H1 (cell line): ENCODE results near the gene TOR1A. TPM values are rescaled to one million over a fixed set of nuclear protein-coding genes. Genes with fewer than 3 reads are reported as not detected.

Source experiments
- CTCF ChIA-PET: fragments of 300-600 bp; sonication (Branson Sonifier 250); formaldehyde crosslinking; loops from one replicate; lab custom pipeline; 2021; ENCODE audit not compliant: partially characterized antibody; lab: Charles Lee
- POLR2A ChIA-PET: fragments of 300-600 bp; sonication (Branson Sonifier 250); formaldehyde crosslinking; loops from one replicate; lab custom pipeline; 2021; ENCODE audit warnings: inconsistent platforms; ENCODE audit not compliant: partially characterized antibody; lab: Charles Lee
- DNase-seq, 2 experiments: peaks; one replicate each; pipeline versions ENCODE4 v3.0.0 to v3.0.0-alpha.2; 2010 to 2022; ENCODE audit warnings: low spot score in 2 of 2, low read depth in 1 of 2, mixed read lengths in 1 of 2
- FAIRE-seq: peaks from 2 replicates; lab custom pipeline; 2011; peaks lifted over from hg19 to GRCh38; lab: Jason Lieb, UNC
- H2AFZ ChIP-seq: 2 replicates; pipeline ENCODE4 v1.8.1; 2012; ENCODE audit warnings: low read length, inconsistent platforms
- H2AK5ac ChIP-seq: 2 replicates; pipeline ENCODE4 v1.6.1; 2013; ENCODE audit warnings: low read depth, low read length
- H2BK120ac ChIP-seq: replicated peaks from 2 replicates; pipeline ENCODE3; 2013; ENCODE audit warnings: low read depth, low read length, inconsistent platforms
- H2BK12ac ChIP-seq: 2 replicates; pipeline ENCODE4 v1.6.1; 2013; ENCODE audit warnings: low read depth, low read length
- H2BK15ac ChIP-seq: 2 replicates; pipeline ENCODE4 v1.6.1; 2013; ENCODE audit warnings: low read length
- H2BK20ac ChIP-seq: 2 replicates; pipeline ENCODE4 v1.6.1; 2013; ENCODE audit warnings: low read length
- H2BK5ac ChIP-seq: 2 replicates; pipeline ENCODE4 v1.6.1; 2013; ENCODE audit warnings: low read depth, low read length
- H3K14ac ChIP-seq: 2 replicates; pipeline ENCODE4 v1.6.1; 2013; ENCODE audit warnings: inconsistent platforms; ENCODE audit not compliant: insufficient read length
- H3K18ac ChIP-seq: 2 replicates; pipeline ENCODE4 v1.6.1; 2013; ENCODE audit warnings: low read length; ENCODE audit errors: extremely low read depth
- H3K23ac ChIP-seq: 2 replicates; pipeline ENCODE4 v1.6.1; 2013; ENCODE audit warnings: inconsistent platforms; ENCODE audit not compliant: insufficient read length
- H3K23me2 ChIP-seq: 2 replicates; pipeline ENCODE4 v1.6.1; 2013; ENCODE audit warnings: low read depth, low read length
- H3K27ac ChIP-seq: 2 replicates; pipeline ENCODE4 v1.6.1; 2011; ENCODE audit warnings: low read depth, low read length, inconsistent platforms
- H3K27me3 ChIP-seq, 4 experiments: replicated peaks in 1 of 4; 1 replicate in 1 of 4; 2 replicates in 3 of 4; pipeline versions ENCODE4 v1.6.1 to v1.8.1; 2011 to 2013; ENCODE audit warnings: low read length in 3 of 4, mild to moderate bottlenecking in 3 of 4, inconsistent platforms in 2 of 4, mixed read lengths in 2 of 4, moderate library complexity in 1 of 4; ENCODE audit not compliant: control insufficient read depth in 3 of 4, insufficient read depth in 3 of 4; ENCODE audit errors: extremely low read depth in 1 of 4
- H3K36me3 ChIP-seq, 4 experiments: 2 replicates each; pipeline versions ENCODE4 v1.6.1 to v1.8.1; 2011 to 2013; ENCODE audit warnings: mild to moderate bottlenecking in 4 of 4, low read length in 3 of 4, moderate library complexity in 2 of 4, control low read depth in 1 of 4, inconsistent platforms in 1 of 4; ENCODE audit not compliant: insufficient read depth in 4 of 4, control insufficient read depth in 2 of 4
- H3K4ac ChIP-seq: replicated peaks from 2 replicates; pipeline ENCODE3; 2013; ENCODE audit warnings: low read length, low read depth, mixed read lengths, inconsistent platforms; ENCODE audit not compliant: insufficient read length
- H3K4me1 ChIP-seq, 4 experiments: replicated peaks in 1 of 4; 1 replicate in 1 of 4; 2 replicates in 3 of 4; pipeline versions ENCODE4 v1.6.1 to v1.8.1; 2011 to 2013; ENCODE audit warnings: low read length in 3 of 4, inconsistent platforms in 2 of 4, mixed read lengths in 1 of 4; ENCODE audit not compliant: insufficient read depth in 4 of 4, control insufficient read depth in 3 of 4
- H3K4me2 ChIP-seq, 2 experiments: 2 replicates each; pipeline versions ENCODE4 v1.6.1 to v1.8.1; 2011 to 2013; ENCODE audit warnings: low read depth in 2 of 2, low read length in 2 of 2, control low read depth in 1 of 2, inconsistent platforms in 1 of 2, mild to moderate bottlenecking in 1 of 2; ENCODE audit not compliant: insufficient read depth in 1 of 2
- H3K4me3 ChIP-seq, 4 experiments: fragments of 200-600, 300-600 bp in 1 of 4; sonication (generic), shearing (Covaris generic), sonication (Bioruptor Twin) in 1 of 4; 2 replicates each; pipeline versions ENCODE4 v1.5.1 to v1.8.1; 2011 to 2016; ENCODE audit warnings: low read length in 4 of 4, low read depth in 3 of 4, control low read depth in 2 of 4, inconsistent platforms in 2 of 4, mild to moderate bottlenecking in 2 of 4, mixed read lengths in 1 of 4, moderate library complexity in 1 of 4; ENCODE audit not compliant: insufficient read depth in 2 of 4; ENCODE audit errors: extremely low read depth in 1 of 4
- H3K56ac ChIP-seq: replicated peaks from 2 replicates; pipeline ENCODE3; 2013; ENCODE audit warnings: low read depth, mild to moderate bottlenecking, mixed read lengths, low read length, inconsistent platforms; ENCODE audit not compliant: insufficient read length
- H3K79me1 ChIP-seq: 2 replicates; pipeline ENCODE4 v1.6.1; 2013; ENCODE audit warnings: low read depth, low read length, control low read depth
- H3K79me2 ChIP-seq, 2 experiments: 2 replicates each; pipeline versions ENCODE4 v1.6.1 to v1.8.1; 2012 to 2013; ENCODE audit warnings: low read length in 2 of 2, mild to moderate bottlenecking in 2 of 2, inconsistent platforms in 1 of 2; ENCODE audit not compliant: insufficient read depth in 2 of 2, control insufficient read depth in 1 of 2
- H3K9ac ChIP-seq, 4 experiments: replicated peaks in 1 of 4; 1 replicate in 1 of 4; 2 replicates in 3 of 4; pipeline versions ENCODE4 v1.6.1 to v1.8.1; 2011 to 2013; ENCODE audit warnings: low read depth in 3 of 4, low read length in 3 of 4, control low read depth in 2 of 4, mild to moderate bottlenecking in 2 of 4, moderate library complexity in 2 of 4, inconsistent platforms in 1 of 4; ENCODE audit errors: extremely low read depth in 1 of 4
- H3K9me3 ChIP-seq, 2 experiments: 2 replicates each; pipeline versions ENCODE4 v1.6.1 to v1.8.1; 2012 to 2013; ENCODE audit warnings: mild to moderate bottlenecking in 2 of 2, moderate library complexity in 2 of 2, control low read depth in 1 of 2, inconsistent platforms in 1 of 2, low read depth in 1 of 2, low read length in 1 of 2, mixed read lengths in 1 of 2; ENCODE audit not compliant: insufficient read depth in 2 of 2
- H4K20me1 ChIP-seq, 2 experiments: replicated peaks in 1 of 2; 2 replicates each; pipeline versions ENCODE3 to v1.8.1; 2011 to 2013; ENCODE audit warnings: inconsistent platforms in 2 of 2, low read length in 2 of 2, mild to moderate bottlenecking in 1 of 2; ENCODE audit not compliant: insufficient read depth in 2 of 2, control insufficient read depth in 1 of 2
- H4K5ac ChIP-seq: 2 replicates; pipeline ENCODE4 v1.6.1; 2013; ENCODE audit warnings: low read length, low read depth, mixed read lengths, inconsistent platforms; ENCODE audit not compliant: insufficient read length
- H4K8ac ChIP-seq: 2 replicates; pipeline ENCODE4 v1.8.0; 2013; ENCODE audit warnings: mild to moderate bottlenecking, moderate library complexity, low read length, inconsistent platforms; ENCODE audit not compliant: insufficient read depth; ENCODE audit errors: extremely low read depth
- H4K91ac ChIP-seq: replicated peaks from 2 replicates; pipeline ENCODE3; 2013; ENCODE audit warnings: low read length, mixed read lengths, inconsistent platforms; ENCODE audit not compliant: insufficient read length
- GTF2F1 ChIP-seq: IDR thresholded peaks from 2 replicates; pipeline ENCODE4 v1.6.1; 2012; ENCODE audit warnings: low read depth, low read length, improper control_type of control experiment, borderline replicate concordance
- POLR2AphosphoS5 ChIP-seq: IDR thresholded peaks from 2 replicates; pipeline ENCODE4 v1.6.1; 2011; ENCODE audit warnings: low read depth, low read length
- RFX5 ChIP-seq: IDR thresholded peaks from 2 replicates; pipeline ENCODE4 v1.6.1; 2011; ENCODE audit warnings: low read depth, low read length, improper control_type of control experiment, borderline replicate concordance
- SIX5 ChIP-seq: IDR thresholded peaks from 2 replicates; pipeline ENCODE4 v1.6.1; 2011; ENCODE audit warnings: mild to moderate bottlenecking, low read depth, low read length
- SRF ChIP-seq: IDR thresholded peaks from 2 replicates; pipeline ENCODE4 v1.6.1; 2011; ENCODE audit warnings: mild to moderate bottlenecking, low read depth, low read length, moderate library complexity
- SUZ12 ChIP-seq: fragments of 200-600 bp; sonication (generic); IDR thresholded peaks from 2 replicates; pipeline ENCODE4 v1.6.1; 2012; ENCODE audit warnings: mild to moderate bottlenecking, inconsistent platforms, low read length, moderate library complexity, mixed read lengths
- TBP ChIP-seq: IDR thresholded peaks from 2 replicates; pipeline ENCODE4 v1.6.1; 2011; ENCODE audit warnings: low read depth, low read length, improper control_type of control experiment
- TCF12 ChIP-seq: IDR thresholded peaks from 2 replicates; pipeline ENCODE4 v1.6.1; 2011; ENCODE audit warnings: low read depth, mild to moderate bottlenecking, low read length
- WGBS, 2 experiments: shearing (Covaris generic) in 1 of 2; methylation state at CpG; one replicate each; pipeline versions ENCODE4 v1.1.6 to v1.1.7; 2013 to 2015; ENCODE audit warnings: low lambda C conversion rate in 2 of 2, mixed read lengths in 2 of 2, inconsistent platforms in 1 of 2, low coverage in 1 of 2, missing lambda C conversion rate in 1 of 2; ENCODE audit not compliant: insufficient replicate concordance in 2 of 2, insufficient coverage in 1 of 2, insufficient read length in 1 of 2; ENCODE audit errors: extremely low coverage in 1 of 2, missing lambda C conversion rate in 1 of 2; 5-methylcytosine and 5-hydroxymethylcytosine counted together
- polyA plus RNA-seq, 7 experiments: library from polyadenylated mRNA; depleted of rRNA in 3 of 7; stranded (reverse) in 5 of 7; unstranded in 2 of 7; fragments of >200 nt in 5 of 7; fragments of 200-250 nt in 2 of 7; gene quantifications; 1 replicate in 5 of 7; 2 replicates in 1 of 7; 4 replicates in 1 of 7; pipeline versions ENCODE4 v1.2.1 to v1.2.3, GENCODE V29; 2011 to 2013; ENCODE audit warnings: missing spikeins in 2 of 7, mixed read lengths in 2 of 7
- total RNA-seq: library from RNA; stranded (reverse); fragmentation: NEBNext Ultra II Directional; extraction: Animal tissue kit (Norgen Biotek cat#: 25700); gene quantifications from 2 replicates; pipeline ENCODE4 v1.2.1, GENCODE V29; 2021

TOR1A gene
- total and polyA plus RNA-seq, 2 of the 8 experiments (the other 6 are each of a cell fraction or from before 2014, with no cell fraction given), result 37.6 to 46.7 TPM

DNA sequence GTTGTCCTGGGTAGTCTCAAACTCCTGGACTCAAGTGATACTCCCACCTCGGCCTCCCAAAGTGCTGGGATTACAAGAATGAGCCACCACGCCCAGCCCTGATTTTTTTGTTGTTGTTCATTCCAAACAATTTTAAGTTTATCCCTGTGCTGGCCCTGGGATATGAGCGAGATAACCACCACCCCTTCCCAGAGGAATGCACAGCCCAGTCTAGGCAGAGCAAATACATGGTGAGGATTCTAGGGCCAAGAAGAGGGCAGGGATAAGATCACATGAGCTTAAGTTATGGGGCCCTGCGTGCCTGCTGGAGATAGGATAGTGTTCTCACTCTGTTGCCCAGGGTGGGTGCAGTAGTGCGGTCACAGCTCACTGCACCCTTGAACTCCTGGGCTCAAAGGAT, 42.0 kb downstream of the TOR1A start:
- H3K4me3 ChIP-seq, result no peak overlapping the region
- no peak overlapping the region for H2BK120ac ChIP-seq
- no peak overlapping the region for H2AFZ ChIP-seq
- H2BK5ac ChIP-seq, result no peak overlapping the region
- no peak for DNase-seq
- no peaks in the 10 kb centered on the region for H3K79me1 ChIP-seq
- no peak overlapping the region for H2BK12ac ChIP-seq
- H3K14ac ChIP-seq, result no peak overlapping the region
- H2BK15ac ChIP-seq, result no peak overlapping the region
- FAIRE-seq, result no peak
- no peak overlapping the region for H3K4me2 ChIP-seq
- ChIA-PET POLR2A (no interaction called here), CTCF (interaction anchor here (0.7 to 12.8 kb wide), 16 partner anchors 9 to 650 kb away, joined by 3 to 250 read pairs (median 10); no protein-coding TSS in a partner anchor)
- 85% methylated on average over 5 of the region's 5 CpGs; no CpG with 5 or more reads in 1 of the 2 experiments for WGBS, 2 experiments
- no peaks in the 10 kb centered on the region for H3K36me3 ChIP-seq
- no peak overlapping the region for H3K4ac ChIP-seq
- H2BK20ac ChIP-seq, result no peak overlapping the region; the same call in 1 of the 2 replicates
- no peaks in the 10 kb centered on the region for H3K79me2 ChIP-seq
- no peaks in the 10 kb centered on the region for H4K20me1 ChIP-seq
- no peak overlapping the region for H4K91ac ChIP-seq
- H3K23me2 ChIP-seq, result no peaks in the 10 kb centered on the region
- H3K18ac ChIP-seq, result no peak overlapping the region
- no peaks in the 10 kb centered on the region for H3K9me3 ChIP-seq
- H4K8ac ChIP-seq, result no peak overlapping the region
- H4K5ac ChIP-seq, result no peak overlapping the region
- H3K9ac ChIP-seq, result no peak overlapping the region
- H3K27ac ChIP-seq, result no peak overlapping the region
- H3K27me3 ChIP-seq, result no peaks in the 10 kb centered on the region
- no peak overlapping the region for H3K23ac ChIP-seq
- H3K4me1 ChIP-seq, result no peaks in the 10 kb centered on the region
- H2AK5ac ChIP-seq, result no peak overlapping the region
- TF ChIP-seq SIX5 (no peak), TCF12 (no peak), SUZ12 (no peak), RFX5 (no peak), SRF (no peak), GTF2F1 (no peak), POLR2AphosphoS5 (no peak), TBP (no peak)
- no peak overlapping the region for H3K56ac ChIP-seq
